GM21447 (cell line): ENCODE measurements around the gene DTNB.
"Not testable (repeated sequence)": the region's sequence is repeated elsewhere in the genome, so short reads cannot be mapped to it uniquely, and the experiment has no call there.

Experiments used
- ATAC-seq: cut with Tn5 transposase; IDR thresholded peaks from one replicate; pipeline ENCODE4 v1.9.1; 2021; ENCODE audit not compliant: unreplicated experiment

Gene DTNB

GRCh38 chr2:25633801-25634200 lies 39.6 kb downstream of the DTNB start:
- ATAC-seq = not testable (repeated sequence)

- ATAC-seq = no peak
Measured at GRCh38 chr2:25632396-25632795, 41.0 kb downstream of the DTNB start.

DNA sequence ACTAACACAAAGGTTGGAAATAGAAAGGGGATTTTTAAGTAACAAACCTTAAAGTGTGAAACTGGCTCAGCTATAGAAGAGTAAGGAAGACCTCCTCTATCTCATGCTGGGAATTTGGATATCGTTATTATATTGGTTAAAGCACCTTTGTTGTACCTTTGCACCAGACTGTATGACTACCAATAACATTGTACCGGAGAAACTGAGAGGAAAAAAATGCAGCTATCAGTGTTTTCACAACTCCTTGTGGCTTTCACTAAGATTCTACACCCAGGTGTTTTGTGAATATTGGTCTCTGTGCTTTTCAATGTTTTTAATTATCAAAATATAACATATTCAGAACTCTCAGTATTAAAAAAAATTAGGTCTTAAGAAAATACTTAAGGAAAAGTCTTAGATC lies 48.7 kb downstream of the DTNB start:
- no peak for ATAC-seq

DNA sequence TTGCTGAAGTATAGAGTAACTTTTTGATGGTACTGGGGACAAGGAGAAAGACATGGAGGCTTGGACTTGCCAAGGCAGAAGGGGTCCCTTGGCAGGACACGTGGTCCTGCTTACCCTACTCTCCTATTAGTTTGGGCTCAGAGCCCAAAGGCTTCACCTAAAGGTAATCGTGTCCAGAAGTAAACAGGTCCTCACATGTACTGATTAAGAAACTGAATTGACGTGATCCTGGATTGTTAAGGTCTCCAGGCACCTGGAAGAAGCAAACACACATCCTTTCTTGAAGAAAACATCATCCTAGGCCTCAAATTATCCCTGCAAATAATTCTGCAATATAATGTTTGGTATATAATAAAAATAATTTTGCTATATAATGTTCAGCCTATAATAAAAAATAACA lies 50.0 kb downstream of the DTNB start:
- ATAC-seq = no peak

GRCh38 chr2:25620711-25621110 lies 52.7 kb downstream of the DTNB start:
- ATAC-seq = no peak

- ATAC-seq = no peak
Measured at GRCh38 chr2:25620077-25620476, 53.3 kb downstream of the DTNB start.

- no peak for ATAC-seq
Measured at GRCh38 chr2:25619185-25619584, 54.2 kb downstream of the DTNB start.

GRCh38 chr2:25618676-25619075 lies 54.7 kb downstream of the DTNB start:
- no peak for ATAC-seq

DNA sequence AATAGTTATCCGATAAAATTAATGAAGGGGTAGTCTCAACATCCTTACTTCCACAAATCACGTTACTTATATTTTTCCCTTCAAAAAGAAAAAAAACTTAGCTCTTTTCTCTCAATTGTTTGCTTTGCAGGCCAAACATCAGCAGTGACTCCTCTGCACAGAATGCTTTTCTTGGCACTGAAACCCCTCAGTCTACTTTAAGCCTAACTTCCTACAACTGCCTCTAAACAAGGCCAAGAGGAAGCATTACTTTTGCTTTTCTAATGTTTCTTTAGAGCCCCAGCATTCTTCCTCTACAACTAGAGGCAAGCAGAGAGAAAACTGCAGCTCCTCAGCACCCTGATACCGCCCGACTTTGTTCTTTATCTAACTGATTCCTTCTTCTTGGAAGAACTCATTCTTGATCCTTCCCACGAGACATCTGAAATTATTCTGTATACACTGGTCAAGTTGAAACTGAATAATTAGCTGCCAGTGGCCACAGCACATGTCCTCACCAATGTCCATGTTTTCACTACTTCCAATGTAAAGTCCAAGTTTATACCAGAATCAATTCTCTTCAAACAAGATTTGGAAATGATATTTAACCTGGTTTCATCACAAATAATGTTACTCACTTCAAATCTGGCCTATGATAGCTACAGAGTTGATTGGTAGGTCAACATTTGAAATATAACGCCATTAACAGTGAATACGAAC lies 55.3 kb downstream of the DTNB start:
- no peak for ATAC-seq

- no peak for ATAC-seq
Measured at GRCh38 chr2:25615920-25616319, 57.5 kb downstream of the DTNB start.

DNA sequence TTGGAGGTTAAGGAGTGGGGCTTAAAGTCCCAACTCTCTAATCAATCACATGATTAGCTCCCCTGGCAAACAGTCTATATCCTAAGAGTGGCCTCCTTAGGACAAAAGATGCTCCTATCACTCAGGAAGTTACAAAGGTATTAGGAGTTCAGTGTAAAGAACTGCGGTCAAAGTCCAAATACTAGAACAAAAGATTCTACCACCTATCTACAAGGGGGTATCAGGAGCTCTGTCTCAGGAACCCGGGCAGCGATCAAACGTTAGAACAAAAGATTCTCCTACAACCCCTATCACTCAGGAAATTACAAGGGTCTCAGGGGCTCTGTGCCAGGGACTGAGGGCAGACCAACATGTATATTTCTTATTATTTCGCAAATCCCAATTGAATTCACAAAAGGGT lies 58.0 kb downstream of the DTNB start:
- ATAC-seq = no peak

- ATAC-seq = no peak
Measured at GRCh38 chr2:25614711-25615110, 58.7 kb downstream of the DTNB start.

- no peak for ATAC-seq
Measured at GRCh38 chr2:25608718-25609117, 64.7 kb downstream of the DTNB start.

DNA sequence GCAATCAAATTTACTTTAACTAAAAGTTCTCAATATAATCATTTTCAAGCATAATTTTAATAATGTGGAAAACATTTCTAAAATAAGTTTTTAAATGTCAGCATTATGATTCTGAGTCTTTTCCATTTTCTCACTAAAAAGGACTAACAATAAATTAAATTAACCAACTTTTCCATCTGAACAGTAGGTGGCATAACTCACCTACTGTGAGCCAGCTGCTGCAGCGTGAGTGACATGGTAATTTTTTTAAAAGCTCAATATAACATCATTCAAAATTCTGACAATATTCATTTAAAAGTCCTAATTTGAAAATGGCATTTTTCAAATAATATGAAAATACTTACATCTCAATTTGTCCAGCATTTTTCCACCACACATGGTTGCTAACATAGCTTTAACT lies 66.5 kb downstream of the DTNB start:
- no peak for ATAC-seq

DNA sequence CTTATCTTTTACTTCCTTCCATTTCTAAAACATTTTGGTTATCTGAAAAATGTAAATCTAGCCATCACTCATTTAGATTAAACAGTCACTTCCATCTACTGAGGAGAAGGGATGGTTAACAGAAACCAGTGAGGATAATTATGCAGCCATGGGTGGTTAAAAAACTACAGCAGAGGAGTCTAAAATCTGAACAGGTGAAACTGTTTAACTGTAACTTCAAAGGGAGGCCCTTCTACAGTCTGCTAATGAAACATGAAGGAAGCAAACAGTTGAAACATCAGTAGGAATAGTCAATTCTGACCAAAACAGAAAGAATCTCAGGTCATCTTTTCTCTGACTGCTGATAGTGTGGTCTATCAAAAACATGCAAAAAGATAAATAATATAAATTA lies 71.0 kb downstream of the DTNB start:
- ATAC-seq = no peak

DNA sequence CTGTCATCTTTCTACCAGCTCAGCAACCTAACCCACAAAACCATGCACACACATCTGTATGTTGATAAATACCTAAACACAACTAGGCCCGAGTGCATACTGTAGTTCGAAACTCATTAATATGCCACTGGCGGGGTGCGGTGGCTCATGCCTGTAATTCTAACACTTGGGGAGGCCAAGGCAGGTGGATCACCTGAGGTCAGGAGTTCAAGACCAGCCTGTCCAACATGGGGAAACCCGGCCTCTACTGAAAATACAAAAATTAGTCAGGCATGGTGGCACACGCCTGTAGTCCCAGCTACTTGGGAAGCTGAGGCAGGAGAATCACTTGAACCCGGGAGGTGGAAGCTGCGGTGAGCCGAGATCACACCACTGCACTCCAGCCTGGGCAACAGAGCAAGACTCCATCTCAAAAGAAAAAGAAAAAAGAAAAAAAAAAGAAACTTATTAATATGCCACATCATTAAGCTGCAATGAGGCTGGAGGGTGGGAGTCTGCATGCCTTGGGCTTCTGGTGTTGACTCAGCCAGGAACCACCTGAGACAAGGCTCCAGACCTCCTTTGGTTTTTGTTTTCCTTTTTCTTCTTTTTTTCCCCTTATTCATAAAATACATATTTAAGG lies 71.6 kb downstream of the DTNB start:
- not testable (repeated sequence) for ATAC-seq

DNA sequence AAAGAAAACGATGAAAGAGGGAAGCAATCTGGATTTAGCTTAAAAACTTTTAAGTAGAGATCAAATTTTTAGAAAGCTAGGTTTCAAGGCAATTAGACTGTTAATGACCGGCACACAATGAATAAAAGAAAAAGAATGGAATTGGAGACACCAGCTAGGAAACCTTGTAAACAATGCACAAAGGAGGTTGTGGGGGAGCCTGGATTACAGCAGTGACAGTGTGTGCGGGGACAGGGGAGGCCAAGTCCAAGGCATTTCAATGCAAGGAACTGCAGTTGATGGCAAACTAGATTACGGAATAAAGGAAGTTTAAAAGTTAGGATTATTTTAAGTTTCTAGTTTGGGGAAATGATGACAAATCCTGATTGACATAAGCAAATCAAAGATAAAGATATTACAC lies 74.5 kb downstream of the DTNB start:
- no peak for ATAC-seq

GRCh38 chr2:25598332-25598731 lies 75.0 kb downstream of the DTNB start:
- ATAC-seq = no peak

DNA sequence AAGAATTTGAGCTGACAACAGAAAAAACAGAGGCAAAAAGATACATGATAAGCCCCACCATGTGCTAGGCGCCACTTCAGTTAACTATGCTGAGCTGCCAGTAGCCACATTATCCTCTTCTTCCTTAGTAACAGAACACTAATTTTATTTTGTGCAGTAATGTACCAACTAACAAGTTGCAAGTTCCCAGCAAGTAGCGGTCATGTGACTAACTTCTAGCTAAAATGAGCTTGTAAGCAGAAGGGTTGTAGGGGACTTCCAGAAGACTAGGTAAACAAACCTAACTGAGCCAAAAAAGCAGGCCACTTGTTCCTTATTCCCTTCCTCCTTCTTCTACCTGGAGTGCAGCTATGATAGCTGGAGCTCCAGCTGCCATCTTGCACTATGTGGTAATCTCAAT lies 75.5 kb downstream of the DTNB start:
- ATAC-seq = no peak

DNA sequence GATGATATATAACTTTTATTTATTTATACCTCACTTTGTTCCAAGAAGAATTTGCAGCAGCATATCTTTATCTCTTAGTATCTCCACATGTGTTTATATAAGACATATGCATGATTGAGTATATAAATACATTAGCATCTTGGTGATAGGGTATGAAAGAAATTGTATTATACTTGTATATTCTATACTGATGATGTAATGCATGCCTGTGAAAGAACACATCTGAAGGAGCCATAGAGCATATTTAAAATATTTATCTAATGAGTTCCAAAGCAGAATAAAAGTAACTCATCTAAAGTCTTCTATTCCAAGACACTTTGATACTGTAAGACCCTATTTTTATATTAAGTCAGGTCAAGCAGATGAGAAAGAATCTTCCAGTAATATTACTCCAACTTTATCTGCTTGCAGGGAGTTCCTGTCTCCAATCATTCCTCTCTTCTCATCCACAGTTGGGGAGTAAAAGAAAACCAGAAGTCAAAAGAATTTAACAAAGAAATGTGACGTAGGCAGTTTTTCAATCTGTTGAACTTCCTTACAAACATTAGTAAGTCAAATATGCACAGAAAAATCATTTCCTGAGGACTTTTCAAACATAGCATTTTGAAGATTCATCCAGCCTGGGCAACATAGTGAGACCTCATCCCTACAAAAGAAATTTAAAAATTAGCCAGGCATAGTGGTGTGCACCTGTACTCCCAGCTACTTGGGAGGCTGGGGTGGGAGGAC lies 76.7 kb downstream of the DTNB start:
- no peak for ATAC-seq

DNA sequence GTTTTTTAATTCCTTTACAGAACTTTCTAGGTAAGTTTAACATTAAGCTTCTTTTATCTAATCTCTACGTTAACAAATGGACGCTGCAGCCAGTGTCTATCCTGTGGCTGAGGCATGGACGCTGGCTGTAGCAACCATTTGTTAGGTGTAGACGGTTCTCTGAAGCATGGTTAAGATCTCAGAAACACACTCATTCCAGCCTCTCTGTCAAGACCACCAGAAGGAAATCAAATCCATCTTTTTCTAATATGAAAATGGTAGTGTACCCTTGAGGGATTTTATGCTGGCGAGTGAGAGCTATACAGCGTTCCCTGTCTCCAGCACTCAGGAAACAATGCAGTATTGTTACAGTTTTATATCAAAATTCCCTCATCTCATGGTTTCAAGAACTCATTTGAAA lies 78.0 kb downstream of the DTNB start:
- ATAC-seq = no peak

GRCh38 chr2:25594991-25595390 lies 78.4 kb downstream of the DTNB start:
- no peak for ATAC-seq
